AML-193 (cell line): ENCODE results near the gene VIPR2.
"Not testable (repeated sequence)": the region's sequence is repeated elsewhere in the genome, so short reads cannot be mapped to it uniquely, and the experiment has no call there.

Experiments
- DNase-seq, 2 experiments: peaks; one replicate each; lab custom pipeline; 2025; lab: John Stamatoyannopoulos, UW

Gene VIPR2

GRCh38 chr7:159139639-159140038 is 5.0 kb downstream of the VIPR2 start:
- DNase-seq: no peak

GRCh38 chr7:159139202-159139601 is 5.5 kb downstream of the VIPR2 start:
- DNase-seq: no peak

GRCh38 chr7:159138508-159138907 is 6.2 kb downstream of the VIPR2 start:
- no peak for DNase-seq

- DNase-seq: no peak
Observed at GRCh38 chr7:159137906-159138305, 6.8 kb downstream of the VIPR2 start.

- DNase-seq: no peak
Observed at GRCh38 chr7:159136846-159137245, 7.8 kb downstream of the VIPR2 start.

GRCh38 chr7:159136442-159136841 is 8.2 kb downstream of the VIPR2 start:
- no peak for DNase-seq

GRCh38 chr7:159136013-159136412 is 8.7 kb downstream of the VIPR2 start:
- DNase-seq: no peak

GRCh38 chr7:159132670-159133443 is 11.8 kb downstream of the VIPR2 start:
- DNase-seq: not testable (repeated sequence)

GRCh38 chr7:159130820-159131219 is 13.8 kb downstream of the VIPR2 start:
- DNase-seq: no peak

GRCh38 chr7:159130199-159130775 is 14.4 kb downstream of the VIPR2 start:
- no peak for DNase-seq

- no peak for DNase-seq
Observed at GRCh38 chr7:159128767-159129166, 15.9 kb downstream of the VIPR2 start.

GRCh38 chr7:159127691-159128642 is 16.7 kb downstream of the VIPR2 start:
- no peak for DNase-seq

GRCh38 chr7:159126311-159127260 is 18.1 kb downstream of the VIPR2 start:
- DNase-seq: no peak

- no peak for DNase-seq
Observed at GRCh38 chr7:159125955-159126270, 18.8 kb downstream of the VIPR2 start.

- DNase-seq: no peak
Observed at GRCh38 chr7:159125104-159125954, 19.3 kb downstream of the VIPR2 start.

GRCh38 chr7:159123793-159124192 is 20.9 kb downstream of the VIPR2 start:
- DNase-seq: not testable (repeated sequence)

GRCh38 chr7:159123294-159123693 is 21.4 kb downstream of the VIPR2 start:
- not testable (repeated sequence) for DNase-seq

GRCh38 chr7:159122276-159122675 is 22.4 kb downstream of the VIPR2 start:
- DNase-seq: no peak

GRCh38 chr7:159121476-159121875 is 23.2 kb downstream of the VIPR2 start:
- no peak for DNase-seq

- DNase-seq: no peak
Observed at GRCh38 chr7:159121068-159121467, 23.6 kb downstream of the VIPR2 start.

- DNase-seq: no peak
Observed at GRCh38 chr7:159120540-159120919, 24.1 kb downstream of the VIPR2 start.
